ENCODE results near the gene PTGFRN.

- TF ChIP-seq, protein P1, sequence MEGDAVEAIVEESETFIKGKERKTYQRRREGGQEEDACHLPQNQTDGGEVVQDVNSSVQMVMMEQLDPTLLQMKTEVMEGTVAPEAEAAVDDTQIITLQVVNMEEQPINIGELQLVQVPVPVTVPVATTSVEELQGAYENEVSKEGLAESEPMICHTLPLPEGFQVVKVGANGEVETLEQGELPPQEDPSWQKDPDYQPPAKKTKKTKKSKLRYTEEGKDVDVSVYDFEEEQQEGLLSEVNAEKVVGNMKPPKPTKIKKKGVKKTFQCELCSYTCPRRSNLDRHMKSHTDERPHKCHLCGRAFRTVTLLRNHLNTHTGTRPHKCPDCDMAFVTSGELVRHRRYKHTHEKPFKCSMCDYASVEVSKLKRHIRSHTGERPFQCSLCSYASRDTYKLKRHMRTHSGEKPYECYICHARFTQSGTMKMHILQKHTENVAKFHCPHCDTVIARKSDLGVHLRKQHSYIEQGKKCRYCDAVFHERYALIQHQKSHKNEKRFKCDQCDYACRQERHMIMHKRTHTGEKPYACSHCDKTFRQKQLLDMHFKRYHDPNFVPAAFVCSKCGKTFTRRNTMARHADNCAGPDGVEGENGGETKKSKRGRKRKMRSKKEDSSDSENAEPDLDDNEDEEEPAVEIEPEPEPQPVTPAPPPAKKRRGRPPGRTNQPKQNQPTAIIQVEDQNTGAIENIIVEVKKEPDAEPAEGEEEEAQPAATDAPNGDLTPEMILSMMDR (IDR thresholded peaks at IDR 0.05), result no peak
- TF ChIP-seq EZH2 (IDR thresholded peaks at IDR 0.05), result no peak
- no peak for TF ChIP-seq EZH2phosphoT487 (IDR thresholded peaks at IDR 0.05)
Observed at GRCh38 chr1:117030271-117030877, 120.7 kb downstream of the PTGFRN start.
